Activated B cell treated with CpG ODN at 0.5 μM for 24 hours (primary cell): Measurements from ENCODE around the gene BID. TPM values are rescaled to one million over a fixed set of nuclear protein-coding genes. Genes with fewer than 3 reads are reported as not detected.
A peak's percentile ranks its signal among the peaks of the same experiment; 100 is the strongest.

Source experiments
- ATAC-seq: fragments of 200-7000 bp; cut with Tn5 transposase; one replicate; pipeline ENCODE4 v1.10.0; 2021; ENCODE audit warnings: low read depth, mild to moderate bottlenecking, moderate library complexity
- CTCF ChIA-PET: fragments of 350-600 bp; sonication (Branson Sonifier 250); formaldehyde crosslinking; loops from one replicate; lab custom pipeline; 2021; ENCODE audit warnings: antibody characterized with exemption; lab: Charles Lee
- POLR2A ChIA-PET: fragments of 350-600 bp; sonication (Branson Sonifier 250); formaldehyde crosslinking; loops from one replicate; lab custom pipeline; 2021; ENCODE audit warnings: antibody characterized with exemption; lab: Charles Lee
- DNase-seq: peaks from one replicate; pipeline ENCODE4 v3.0.0; 2022
- H3K27ac Mint-ChIP-seq: one replicate; pipeline ENCODE4 v1.8.0; 2020; ENCODE audit warnings: mixed read lengths
- H3K27me3 Mint-ChIP-seq: one replicate; pipeline ENCODE4 v1.8.0; 2021; ENCODE audit warnings: mixed read lengths
- H3K36me3 Mint-ChIP-seq: one replicate; pipeline ENCODE4 v1.8.0; 2021; ENCODE audit warnings: low read depth, mixed read lengths
- H3K4me1 Mint-ChIP-seq: one replicate; pipeline ENCODE4 v1.8.0; 2021; ENCODE audit warnings: mixed read lengths
- H3K4me3 Mint-ChIP-seq: one replicate; pipeline ENCODE4 v1.8.0; 2020; ENCODE audit warnings: mild to moderate bottlenecking, mixed read lengths
- H3K9me3 Mint-ChIP-seq: one replicate; pipeline ENCODE4 v1.8.0; 2020; ENCODE audit warnings: mixed read lengths
- intact Hi-C: fragments of 100-400 bp; cut with micrococcal nuclease; formaldehyde crosslinking; loops from one replicate; pipeline ENCODE4 v1.15.1; 2024
- total RNA-seq: library from RNA; stranded (reverse); gene quantifications from 2 replicates; pipeline ENCODE4 v1.2.3, GENCODE V29; 2022
- TF ChIP-seq, protein P1 (sequence below): fragments of 200-600 bp; IDR thresholded peaks from one replicate; pipeline ENCODE4 v1.8.0; 2022; ENCODE audit warnings: antibody characterized with exemption, mild to moderate bottlenecking

BID gene
- total RNA-seq, 1 donor from 2014 or later = 78.9 TPM

DNA sequence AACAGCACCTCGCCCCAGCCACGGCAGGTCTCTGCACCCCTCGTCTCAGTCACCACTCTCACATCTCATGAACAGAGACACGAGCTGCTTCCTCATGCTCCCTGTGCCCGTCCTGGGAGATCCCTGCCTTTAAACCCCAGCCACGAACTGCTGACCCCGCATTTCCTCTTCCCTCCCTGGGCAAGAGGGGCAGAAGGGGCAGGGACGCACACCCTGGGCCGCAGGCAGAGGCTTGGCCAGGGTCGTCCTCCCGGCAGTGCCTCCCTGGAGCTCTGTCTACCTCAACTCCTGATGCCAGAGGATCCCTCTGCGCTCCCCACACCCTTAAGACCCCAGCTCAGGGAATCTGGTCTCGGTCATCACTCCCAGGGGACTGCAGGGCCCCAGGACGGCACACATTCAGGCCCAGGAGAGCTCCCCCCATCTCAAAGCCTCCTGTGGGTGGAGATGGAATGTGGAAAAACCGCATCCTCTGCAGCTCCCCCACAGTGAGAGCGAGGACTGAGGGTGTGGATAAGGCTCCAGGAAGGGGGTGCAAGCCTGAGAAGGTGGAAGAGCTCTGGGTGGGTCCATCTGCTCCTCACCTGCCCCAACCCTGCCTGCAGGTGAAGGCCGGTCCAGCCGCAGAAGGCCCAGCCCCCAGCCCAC is 1.2 kb downstream of the BID start:
- peaks cover 79% of the 10 kb centered on the region for H3K4me1 Mint-ChIP-seq
- peak overlapping the region; percentile 86 for H3K4me3 Mint-ChIP-seq
- no peaks in the 10 kb centered on the region for H3K9me3 Mint-ChIP-seq
- POLR2A ChIA-PET = interaction anchor here (0.6 to 11.5 kb wide), 20 partner anchors 7 to 293 kb away, joined by 3 to 581 read pairs (median 4); partner anchors contain the start of gene BCL2L13
- TF ChIP-seq, protein P1, sequence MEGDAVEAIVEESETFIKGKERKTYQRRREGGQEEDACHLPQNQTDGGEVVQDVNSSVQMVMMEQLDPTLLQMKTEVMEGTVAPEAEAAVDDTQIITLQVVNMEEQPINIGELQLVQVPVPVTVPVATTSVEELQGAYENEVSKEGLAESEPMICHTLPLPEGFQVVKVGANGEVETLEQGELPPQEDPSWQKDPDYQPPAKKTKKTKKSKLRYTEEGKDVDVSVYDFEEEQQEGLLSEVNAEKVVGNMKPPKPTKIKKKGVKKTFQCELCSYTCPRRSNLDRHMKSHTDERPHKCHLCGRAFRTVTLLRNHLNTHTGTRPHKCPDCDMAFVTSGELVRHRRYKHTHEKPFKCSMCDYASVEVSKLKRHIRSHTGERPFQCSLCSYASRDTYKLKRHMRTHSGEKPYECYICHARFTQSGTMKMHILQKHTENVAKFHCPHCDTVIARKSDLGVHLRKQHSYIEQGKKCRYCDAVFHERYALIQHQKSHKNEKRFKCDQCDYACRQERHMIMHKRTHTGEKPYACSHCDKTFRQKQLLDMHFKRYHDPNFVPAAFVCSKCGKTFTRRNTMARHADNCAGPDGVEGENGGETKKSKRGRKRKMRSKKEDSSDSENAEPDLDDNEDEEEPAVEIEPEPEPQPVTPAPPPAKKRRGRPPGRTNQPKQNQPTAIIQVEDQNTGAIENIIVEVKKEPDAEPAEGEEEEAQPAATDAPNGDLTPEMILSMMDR = no peak
- ATAC-seq (no peak), DNase-seq (no peak)
- peak overlapping the region; percentile 74 for H3K27ac Mint-ChIP-seq
- intact Hi-C loops = loop anchor here (1.0 to 2.0 kb wide), 3 partner anchors 8 to 135 kb away; partner anchors contain the start of gene BCL2L13
- H3K27me3 Mint-ChIP-seq = no peaks in the 10 kb centered on the region
- H3K36me3 Mint-ChIP-seq = peaks cover 13% of the 10 kb centered on the region
- CTCF ChIA-PET = interaction anchor here (0.7 to 4.5 kb wide), 4 partner anchors 12 to 215 kb away, joined by 3 to 23 read pairs (median 13); no protein-coding TSS in a partner anchor

- no peaks in the 10 kb centered on the region for H3K9me3 Mint-ChIP-seq
- peak overlapping the region; percentile 74 for H3K27ac Mint-ChIP-seq
- POLR2A ChIA-PET = interaction anchor here (0.9 to 11.5 kb wide), 16 partner anchors 7 to 285 kb away, joined by 3 to 581 read pairs (median 6); partner anchors contain the start of gene BCL2L13
- no peaks in the 10 kb centered on the region for H3K27me3 Mint-ChIP-seq
- H3K4me3 Mint-ChIP-seq = peak overlapping the region; percentile 86
- CTCF ChIA-PET = interaction anchor here (0.7 to 4.5 kb wide), 6 partner anchors 13 to 214 kb away, joined by 3 to 23 read pairs (median 4); no protein-coding TSS in a partner anchor
- peaks cover 12% of the 10 kb centered on the region for H3K36me3 Mint-ChIP-seq
- TF ChIP-seq, protein P1 = no peak
- H3K4me1 Mint-ChIP-seq = peaks cover 79% of the 10 kb centered on the region
- DNase-seq (no peak), ATAC-seq (no peak)
- intact Hi-C loops = loop anchor here (2.0 kb wide), 1 partner anchor 30 kb away; no protein-coding TSS in a partner anchor
These were observed 1.9 kb downstream of the BID start for GRCh38 chr22:17772249-17772957.

DNA sequence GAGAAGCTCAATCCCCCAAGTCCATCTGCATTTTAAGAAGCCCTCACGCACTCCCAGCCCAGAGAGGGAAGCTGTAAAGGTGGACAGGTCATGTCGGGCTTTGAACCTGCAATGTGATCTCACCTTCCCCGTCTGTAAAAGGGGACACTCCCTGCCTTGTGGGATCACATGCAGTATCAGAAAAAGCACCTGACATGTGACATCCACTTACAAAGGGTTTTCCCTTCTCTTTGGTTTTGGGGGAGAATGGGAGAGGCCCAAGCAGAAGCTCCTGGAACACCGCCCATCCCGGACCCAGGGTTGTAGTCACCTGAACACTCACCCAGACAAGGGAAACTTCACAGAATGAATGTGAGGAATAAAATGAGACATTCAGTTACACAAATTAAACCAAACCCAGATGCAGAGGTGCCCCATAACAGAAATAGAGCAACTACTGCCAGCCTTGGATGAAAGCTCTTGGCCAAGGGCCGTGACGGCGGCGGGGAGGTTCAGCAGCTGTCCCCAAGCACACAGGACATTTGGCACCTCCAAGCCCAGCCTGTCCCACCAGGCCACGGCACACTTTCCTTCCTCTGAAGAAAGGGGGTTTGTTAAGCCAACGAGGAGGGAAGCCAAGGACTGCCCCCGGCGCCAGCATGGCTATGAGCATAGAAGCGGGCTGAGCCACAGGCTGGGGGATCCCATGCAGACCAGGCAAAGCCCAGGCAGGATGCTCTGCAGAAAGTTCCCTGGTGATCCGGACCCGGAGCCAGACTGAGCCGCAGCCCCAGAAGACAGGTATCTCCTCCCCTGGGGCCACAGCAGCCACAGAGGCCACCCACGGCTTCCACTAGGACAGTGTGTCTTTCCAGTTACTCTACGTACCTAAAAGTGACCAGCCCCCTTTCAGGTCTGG is 3.8 kb downstream of the BID start:
- CTCF ChIA-PET = interaction anchor here (4.5 kb wide), 1 partner anchor 28 kb away, joined by 23 read pairs; no protein-coding TSS in a partner anchor
- H3K9me3 Mint-ChIP-seq = no peaks in the 10 kb centered on the region
- TF ChIP-seq, protein P1 = no peak
- DNase-seq = peak; percentile 14
- H3K4me1 Mint-ChIP-seq = peaks cover 66% of the 10 kb centered on the region
- peak overlapping the region; percentile 19 for H3K4me3 Mint-ChIP-seq
- peaks cover 10% of the 10 kb centered on the region for H3K36me3 Mint-ChIP-seq
- no peaks in the 10 kb centered on the region for H3K27me3 Mint-ChIP-seq
- intact Hi-C loops = no loop called here
- H3K27ac Mint-ChIP-seq = peak overlapping the region; percentile 70
- POLR2A ChIA-PET = interaction anchor here (0.7 to 6.3 kb wide), 5 partner anchors 10 to 36 kb away, joined by 3 to 68 read pairs (median 7); no protein-coding TSS in a partner anchor
- ATAC-seq = no peak

DNA sequence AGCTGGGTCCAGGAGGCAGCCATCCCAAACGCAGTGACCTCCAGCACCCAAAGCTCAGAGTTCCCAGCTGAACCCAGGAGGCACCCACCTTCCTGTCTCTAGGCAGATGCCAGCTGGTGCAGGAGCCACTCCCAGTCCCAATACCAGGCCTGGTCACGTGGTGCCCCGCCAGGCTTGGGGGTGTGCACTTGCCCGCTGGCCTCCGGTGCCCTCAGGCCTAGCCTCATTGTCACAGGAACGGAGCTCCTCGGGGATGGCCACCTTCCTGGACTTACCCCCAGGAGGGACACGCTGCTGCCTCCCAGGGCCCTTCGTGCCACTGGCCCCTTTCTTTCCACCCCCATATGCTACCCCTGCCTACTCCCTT is 4.6 kb downstream of the BID start:
- H3K27me3 Mint-ChIP-seq = no peaks in the 10 kb centered on the region
- H3K4me3 Mint-ChIP-seq = no peak overlapping the region
- no peak overlapping the region for H3K27ac Mint-ChIP-seq
- ATAC-seq (no peak), DNase-seq (no peak)
- TF ChIP-seq, protein P1 = no peak
- ChIA-PET POLR2A (interaction anchor here (0.6 to 6.3 kb wide), 4 partner anchors 9 to 281 kb away, joined by 4 to 68 read pairs (median 36); no protein-coding TSS in a partner anchor), CTCF (interaction anchor here (4.5 kb wide), 1 partner anchor 27 kb away, joined by 23 read pairs; no protein-coding TSS in a partner anchor)
- intact Hi-C loops = no loop called here
- H3K4me1 Mint-ChIP-seq = peaks cover 64% of the 10 kb centered on the region
- H3K9me3 Mint-ChIP-seq = no peaks in the 10 kb centered on the region
- H3K36me3 Mint-ChIP-seq = peaks cover 10% of the 10 kb centered on the region
